GM23338 (cell line): ENCODE measurements around the gene STPG4. TPM values are rescaled to one million over a fixed set of nuclear protein-coding genes. Genes with fewer than 3 reads are reported as not detected.

Experiments used
- ATAC-seq: fragments of 200-7000 bp; cut with Tn5 transposase; 3 replicates; pipeline ENCODE4 v1.9.1; 2020
- DNase-seq: peaks from one replicate; pipeline ENCODE4 v3.0.0-alpha.2; 2015; ENCODE audit warnings: low spot score
- H2AFZ ChIP-seq: fragments of 200-600 bp; sonication (generic); 2 replicates; pipeline ENCODE4 v1.8.0; 2016; ENCODE audit warnings: antibody characterized with exemption, mild to moderate bottlenecking, moderate library complexity
- H3F3A ChIP-seq: fragments of 200-600 bp; sonication (generic); replicated peaks from 2 replicates; pipeline ENCODE4 v1.8.0; 2017; ENCODE audit warnings: antibody characterized with exemption, mixed run types, low read depth
- H3K27ac ChIP-seq: fragments of 200-600 bp; sonication (generic); 2 replicates; pipeline ENCODE4 v1.6.1; 2016; ENCODE audit warnings: low read depth
- H3K27me3 ChIP-seq: fragments of 200-600 bp; sonication (generic); 2 replicates; pipeline ENCODE4 v1.8.0; 2016; ENCODE audit warnings: mild to moderate bottlenecking, mixed run types, moderate library complexity; ENCODE audit not compliant: insufficient read depth
- H3K36me3 ChIP-seq: fragments of 200-600 bp; sonication (generic); 2 replicates; pipeline ENCODE4 v1.8.0; 2016; ENCODE audit warnings: mild to moderate bottlenecking; ENCODE audit not compliant: insufficient read depth
- H3K4me1 ChIP-seq: fragments of 200-600 bp; sonication (generic); 2 replicates; pipeline ENCODE4 v1.8.0; 2016; ENCODE audit warnings: mild to moderate bottlenecking, moderate library complexity; ENCODE audit not compliant: insufficient read depth
- H3K4me2 ChIP-seq: fragments of 200-600 bp; sonication (generic); 2 replicates; pipeline ENCODE4 v1.7.1; 2017; ENCODE audit warnings: mixed run types
- H3K4me3 ChIP-seq: fragments of 200-600 bp; sonication (generic); 2 replicates; pipeline ENCODE4 v1.6.1; 2016; ENCODE audit warnings: mixed run types
- H3K79me2 ChIP-seq: fragments of 200-600 bp; sonication (generic); replicated peaks from 2 replicates; pipeline ENCODE4 v1.8.0; 2017; ENCODE audit warnings: mild to moderate bottlenecking; ENCODE audit not compliant: insufficient read depth
- H3K9me2 ChIP-seq: fragments of 200-600 bp; sonication (generic); 2 replicates; pipeline ENCODE4 v1.8.0; 2017; ENCODE audit not compliant: insufficient read depth
- H4K20me1 ChIP-seq: fragments of 200-600 bp; sonication (generic); replicated peaks from 2 replicates; pipeline ENCODE4 v1.8.0; 2017; ENCODE audit warnings: mild to moderate bottlenecking; ENCODE audit not compliant: insufficient read depth
- H3K27ac Mint-ChIP-seq: 2 replicates; pipeline ENCODE4 v1.8.0; 2020; ENCODE audit warnings: inconsistent platforms, mild to moderate bottlenecking, moderate library complexity, mixed read lengths
- H3K27me3 Mint-ChIP-seq: 3 replicates; pipeline ENCODE4 v1.8.0; 2022; ENCODE audit warnings: low read depth, mild to moderate bottlenecking, moderate library complexity, mixed read lengths, inconsistent platforms; ENCODE audit not compliant: insufficient read depth, poor library complexity
- H3K36me3 Mint-ChIP-seq: 3 replicates; pipeline ENCODE4 v1.8.0; 2021; ENCODE audit warnings: low read depth, mild to moderate bottlenecking, inconsistent platforms, moderate library complexity, mixed read lengths
- H3K4me1 Mint-ChIP-seq: 3 replicates; pipeline ENCODE4 v1.8.0; 2020; ENCODE audit warnings: mild to moderate bottlenecking, inconsistent platforms, mixed read lengths
- H3K4me3 Mint-ChIP-seq: 3 replicates; pipeline ENCODE4 v1.8.0; 2021; ENCODE audit warnings: moderate library complexity, mild to moderate bottlenecking, inconsistent platforms, mixed read lengths
- H3K9me3 Mint-ChIP-seq: 3 replicates; pipeline ENCODE4 v1.8.0; 2020; ENCODE audit warnings: moderate library complexity, mild to moderate bottlenecking, inconsistent platforms, mixed read lengths
- EZH2 ChIP-seq: fragments of 200-600 bp; sonication (generic); IDR thresholded peaks from one replicate; pipeline ENCODE4 v1.8.0; 2017; ENCODE audit warnings: antibody characterized with exemption, mild to moderate bottlenecking, low read depth; ENCODE audit not compliant: unreplicated experiment
- EZH2phosphoT487 ChIP-seq: fragments of 200-600 bp; sonication (generic); IDR thresholded peaks from one replicate; pipeline ENCODE4 v1.8.1; 2018; ENCODE audit warnings: antibody characterized with exemption; ENCODE audit not compliant: unreplicated experiment
- NANOG ChIP-seq: IDR thresholded peaks from 2 replicates; pipeline ENCODE4 v1.6.1; 2016; ENCODE audit warnings: antibody characterized with exemption, borderline replicate concordance
- STAT1 ChIP-seq: IDR thresholded peaks from one replicate; pipeline ENCODE4 v1.6.1; 2016; ENCODE audit warnings: antibody characterized with exemption; ENCODE audit not compliant: unreplicated experiment
- ZNF331 ChIP-seq: fragments of 250-450 bp; sonication (Bioruptor Pico); IDR thresholded peaks from 2 replicates; pipeline ENCODE4 v1.5.0; 2020; ENCODE audit warnings: low read depth, mild to moderate bottlenecking, moderate library complexity
- polyA plus RNA-seq: library from polyadenylated mRNA; unstranded; fragments of >200 nt; fragmentation: Nextera tagmentation; extraction: Ambion mirVana; gene quantifications from 2 replicates; pipeline ENCODE4 v1.2.1, GENCODE V29; 2016
- total RNA-seq: library from RNA; depleted of rRNA; stranded (reverse); fragments of >200 nt; shearing (Covaris generic); gene quantifications from 2 replicates; pipeline ENCODE4 v1.2.3, GENCODE V29; 2014
- TF ChIP-seq, protein P1 (sequence below): fragments of 250-450 bp; sonication (Bioruptor Pico); IDR thresholded peaks from 2 replicates; pipeline ENCODE4 v1.5.0; 2020; ENCODE audit warnings: mild to moderate bottlenecking, moderate library complexity
- TF ChIP-seq, protein P2 (sequence below): IDR thresholded peaks from 2 replicates; pipeline ENCODE4 v1.6.1; 2016; ENCODE audit warnings: antibody characterized with exemption

STPG4 gene
- total and polyA plus RNA-seq, 2 experiments from 2014 or later = 0.28 TPM; not detected in 1

DNA sequence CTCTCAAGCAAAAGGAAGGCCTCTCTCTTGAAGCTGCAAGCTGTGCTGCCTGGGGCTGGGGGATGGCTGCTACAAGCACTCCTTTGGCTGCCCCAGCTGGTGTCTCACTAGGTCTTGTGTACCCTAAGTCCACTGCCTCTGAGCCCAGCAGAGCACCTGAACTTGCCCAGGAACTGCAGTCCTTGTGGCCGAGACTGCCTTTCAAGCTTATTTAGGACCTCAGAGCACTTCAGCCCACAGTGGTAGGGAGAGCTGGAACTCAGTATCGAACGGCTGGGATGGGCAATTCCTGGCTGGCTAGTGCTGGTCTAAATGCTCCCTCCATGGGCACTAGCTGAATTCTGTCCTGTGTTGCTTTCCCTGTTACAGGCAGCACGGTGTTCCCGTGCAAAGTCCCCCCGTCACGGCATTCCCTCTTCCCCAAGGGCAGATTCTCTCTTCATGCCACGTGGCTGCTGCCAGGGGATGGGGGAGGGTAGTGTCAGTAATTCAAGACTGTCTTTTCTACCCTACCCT, 25.9 kb downstream of the STPG4 start (continued):
- TF ChIP-seq, protein P1, sequence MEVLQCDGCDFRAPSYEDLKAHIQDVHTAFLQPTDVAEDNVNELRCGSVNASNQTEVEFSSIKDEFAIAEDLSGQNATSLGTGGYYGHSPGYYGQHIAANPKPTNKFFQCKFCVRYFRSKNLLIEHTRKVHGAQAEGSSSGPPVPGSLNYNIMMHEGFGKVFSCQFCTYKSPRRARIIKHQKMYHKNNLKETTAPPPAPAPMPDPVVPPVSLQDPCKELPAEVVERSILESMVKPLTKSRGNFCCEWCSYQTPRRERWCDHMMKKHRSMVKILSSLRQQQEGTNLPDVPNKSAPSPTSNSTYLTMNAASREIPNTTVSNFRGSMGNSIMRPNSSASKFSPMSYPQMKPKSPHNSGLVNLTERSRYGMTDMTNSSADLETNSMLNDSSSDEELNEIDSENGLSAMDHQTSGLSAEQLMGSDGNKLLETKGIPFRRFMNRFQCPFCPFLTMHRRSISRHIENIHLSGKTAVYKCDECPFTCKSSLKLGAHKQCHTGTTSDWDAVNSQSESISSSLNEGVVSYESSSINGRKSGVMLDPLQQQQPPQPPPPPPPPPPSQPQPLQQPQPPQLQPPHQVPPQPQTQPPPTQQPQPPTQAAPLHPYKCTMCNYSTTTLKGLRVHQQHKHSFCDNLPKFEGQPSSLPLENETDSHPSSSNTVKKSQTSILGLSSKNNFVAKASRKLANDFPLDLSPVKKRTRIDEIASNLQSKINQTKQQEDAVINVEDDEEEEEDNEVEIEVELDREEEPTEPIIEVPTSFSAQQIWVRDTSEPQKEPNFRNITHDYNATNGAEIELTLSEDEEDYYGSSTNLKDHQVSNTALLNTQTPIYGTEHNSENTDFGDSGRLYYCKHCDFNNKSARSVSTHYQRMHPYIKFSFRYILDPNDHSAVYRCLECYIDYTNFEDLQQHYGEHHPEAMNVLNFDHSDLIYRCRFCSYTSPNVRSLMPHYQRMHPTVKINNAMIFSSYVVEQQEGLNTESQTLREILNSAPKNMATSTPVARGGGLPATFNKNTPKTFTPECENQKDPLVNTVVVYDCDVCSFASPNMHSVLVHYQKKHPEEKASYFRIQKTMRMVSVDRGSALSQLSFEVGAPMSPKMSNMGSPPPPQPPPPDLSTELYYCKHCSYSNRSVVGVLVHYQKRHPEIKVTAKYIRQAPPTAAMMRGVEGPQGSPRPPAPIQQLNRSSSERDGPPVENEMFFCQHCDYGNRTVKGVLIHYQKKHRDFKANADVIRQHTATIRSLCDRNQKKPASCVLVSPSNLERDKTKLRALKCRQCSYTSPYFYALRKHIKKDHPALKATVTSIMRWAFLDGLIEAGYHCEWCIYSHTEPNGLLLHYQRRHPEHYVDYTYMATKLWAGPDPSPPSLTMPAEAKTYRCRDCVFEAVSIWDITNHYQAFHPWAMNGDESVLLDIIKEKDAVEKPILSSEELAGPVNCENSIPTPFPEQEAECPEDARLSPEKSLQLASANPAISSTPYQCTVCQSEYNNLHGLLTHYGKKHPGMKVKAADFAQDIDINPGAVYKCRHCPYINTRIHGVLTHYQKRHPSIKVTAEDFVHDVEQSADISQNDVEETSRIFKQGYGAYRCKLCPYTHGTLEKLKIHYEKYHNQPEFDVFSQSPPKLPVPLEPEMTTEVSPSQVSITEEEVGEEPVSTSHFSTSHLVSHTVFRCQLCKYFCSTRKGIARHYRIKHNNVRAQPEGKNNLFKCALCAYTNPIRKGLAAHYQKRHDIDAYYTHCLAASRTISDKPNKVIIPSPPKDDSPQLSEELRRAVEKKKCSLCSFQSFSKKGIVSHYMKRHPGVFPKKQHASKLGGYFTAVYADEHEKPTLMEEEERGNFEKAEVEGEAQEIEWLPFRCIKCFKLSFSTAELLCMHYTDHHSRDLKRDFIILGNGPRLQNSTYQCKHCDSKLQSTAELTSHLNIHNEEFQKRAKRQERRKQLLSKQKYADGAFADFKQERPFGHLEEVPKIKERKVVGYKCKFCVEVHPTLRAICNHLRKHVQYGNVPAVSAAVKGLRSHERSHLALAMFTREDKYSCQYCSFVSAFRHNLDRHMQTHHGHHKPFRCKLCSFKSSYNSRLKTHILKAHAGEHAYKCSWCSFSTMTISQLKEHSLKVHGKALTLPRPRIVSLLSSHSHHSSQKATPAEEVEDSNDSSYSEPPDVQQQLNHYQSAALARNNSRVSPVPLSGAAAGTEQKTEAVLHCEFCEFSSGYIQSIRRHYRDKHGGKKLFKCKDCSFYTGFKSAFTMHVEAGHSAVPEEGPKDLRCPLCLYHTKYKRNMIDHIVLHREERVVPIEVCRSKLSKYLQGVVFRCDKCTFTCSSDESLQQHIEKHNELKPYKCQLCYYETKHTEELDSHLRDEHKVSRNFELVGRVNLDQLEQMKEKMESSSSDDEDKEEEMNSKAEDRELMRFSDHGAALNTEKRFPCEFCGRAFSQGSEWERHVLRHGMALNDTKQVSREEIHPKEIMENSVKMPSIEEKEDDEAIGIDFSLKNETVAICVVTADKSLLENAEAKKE = no peak
- no peak for TF ChIP-seq STAT1
- no peak for TF ChIP-seq EZH2phosphoT487
- TF ChIP-seq ZNF331 (CRISPR knock-in tag) = no peak
- TF ChIP-seq EZH2 = no peak

DNA sequence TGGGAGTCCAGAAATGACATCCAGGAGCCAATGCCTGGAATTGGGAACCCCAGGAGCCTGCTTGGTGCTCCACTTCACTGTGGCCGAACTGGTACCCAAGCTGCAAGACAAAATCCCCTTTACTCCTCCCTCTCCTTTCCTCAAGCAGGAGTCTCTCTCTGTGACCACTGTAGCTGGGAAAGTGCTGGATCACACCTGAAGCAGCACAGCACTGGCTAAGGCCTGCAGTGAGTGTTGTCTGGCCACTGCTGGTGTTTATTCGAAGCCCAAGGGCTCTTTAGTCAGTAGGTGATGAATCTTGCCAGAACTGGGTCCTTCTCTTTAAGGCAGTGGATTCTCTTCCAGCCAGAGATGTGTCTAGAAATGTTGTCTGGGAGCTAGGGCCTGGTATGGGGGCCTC, 26.4 kb downstream of the STPG4 start:
- no peak overlapping the region for H3K27ac Mint-ChIP-seq

More for the DNA sequence above, 26.4 kb downstream of the STPG4 start:
- no peak overlapping the region for H3K4me3 Mint-ChIP-seq
- H3K79me2 ChIP-seq = no peaks in the 10 kb centered on the region
- H3K36me3 Mint-ChIP-seq = peaks cover 4% of the 10 kb centered on the region; the same call in 2 of the 3 replicates
- peaks cover 12% of the 10 kb centered on the region; the same call in 2 of the 3 replicates for H3K9me3 Mint-ChIP-seq
- no peak overlapping the region for H3K4me3 ChIP-seq
- peaks cover 13% of the 10 kb centered on the region for H3K4me1 Mint-ChIP-seq
- H3K4me2 ChIP-seq = no peak overlapping the region
- no peaks in the 10 kb centered on the region for H3K27me3 ChIP-seq
- H3K9me2 ChIP-seq = no peaks in the 10 kb centered on the region
- H3K36me3 ChIP-seq = no peaks in the 10 kb centered on the region
- TF ChIP-seq NANOG (no peak), EZH2phosphoT487 (no peak)
- TF ChIP-seq, protein P2, sequence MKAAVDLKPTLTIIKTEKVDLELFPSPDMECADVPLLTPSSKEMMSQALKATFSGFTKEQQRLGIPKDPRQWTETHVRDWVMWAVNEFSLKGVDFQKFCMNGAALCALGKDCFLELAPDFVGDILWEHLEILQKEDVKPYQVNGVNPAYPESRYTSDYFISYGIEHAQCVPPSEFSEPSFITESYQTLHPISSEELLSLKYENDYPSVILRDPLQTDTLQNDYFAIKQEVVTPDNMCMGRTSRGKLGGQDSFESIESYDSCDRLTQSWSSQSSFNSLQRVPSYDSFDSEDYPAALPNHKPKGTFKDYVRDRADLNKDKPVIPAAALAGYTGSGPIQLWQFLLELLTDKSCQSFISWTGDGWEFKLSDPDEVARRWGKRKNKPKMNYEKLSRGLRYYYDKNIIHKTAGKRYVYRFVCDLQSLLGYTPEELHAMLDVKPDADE = no peak
- H2AFZ ChIP-seq = peak overlapping the region; percentile 21
- no peak for DNase-seq
- H3K27me3 Mint-ChIP-seq = no peaks in the 10 kb centered on the region
- ATAC-seq = peak; percentile 19; the same call in 2 of the 3 replicates
- peaks cover 7% of the 10 kb centered on the region; the same call in 1 of the 2 replicates for H3K4me1 ChIP-seq
- H4K20me1 ChIP-seq = no peaks in the 10 kb centered on the region
- no peak overlapping the region for H3K27ac ChIP-seq
- no peaks in the 10 kb centered on the region for H3F3A ChIP-seq
